Effector memory CD8-positive, alpha-beta T cell (primary cell): ENCODE results near the gene ZDHHC8.

Experiments
- ATAC-seq: fragments of 150-1000 bp; cut with Tn5 transposase; replicated peaks from 2 replicates; pipeline ENCODE4 v1.10.0; 2021; ENCODE audit warnings: mild to moderate bottlenecking, moderate library complexity
- DNase-seq, 3 experiments: peaks; one replicate each; pipeline ENCODE4 v3.0.0; 2021
- H3K27ac Mint-ChIP-seq, 2 donors: one replicate each; pipeline ENCODE4 v1.8.0; 2022; ENCODE audit warnings: mild to moderate bottlenecking in 2 of 2, mixed read lengths in 2 of 2, moderate library complexity in 2 of 2
- H3K27me3 Mint-ChIP-seq, 2 donors: one replicate each; pipeline ENCODE4 v1.8.0; 2022; ENCODE audit warnings: mixed read lengths in 2 of 2
- H3K36me3 Mint-ChIP-seq: one replicate; pipeline ENCODE4 v1.8.0; 2022; ENCODE audit warnings: mild to moderate bottlenecking, moderate library complexity, mixed read lengths; ENCODE audit not compliant: insufficient read depth
- H3K4me1 Mint-ChIP-seq, 2 donors: one replicate each; pipeline ENCODE4 v1.8.0; 2022; ENCODE audit warnings: low read depth in 2 of 2, mixed read lengths in 2 of 2
- H3K4me3 Mint-ChIP-seq, 2 donors: one replicate each; pipeline ENCODE4 v1.8.0; 2022; ENCODE audit warnings: mild to moderate bottlenecking in 2 of 2, mixed read lengths in 2 of 2, moderate library complexity in 2 of 2
- H3K9me3 Mint-ChIP-seq, 2 donors: one replicate each; pipeline ENCODE4 v1.8.0; 2022; ENCODE audit warnings: mixed read lengths in 2 of 2

ZDHHC8 gene

GRCh38 chr22:20186871-20187546, 55.4 kb downstream of the ZDHHC8 start:
- ATAC-seq (no peak), DNase-seq (no peak)
- no peaks in the 10 kb centered on the region for H3K36me3 Mint-ChIP-seq
- no peak overlapping the region for H3K27ac Mint-ChIP-seq
- H3K4me3 Mint-ChIP-seq, result no peak overlapping the region
- H3K9me3 Mint-ChIP-seq, result no peaks in the 10 kb centered on the region
- H3K27me3 Mint-ChIP-seq, result peaks cover 5 to 11% of the 10 kb centered on the region in 2 donors
- peaks cover 0 to 4% of the 10 kb centered on the region in 2 donors for H3K4me1 Mint-ChIP-seq

GRCh38 chr22:20187777-20188566, 56.4 kb downstream of the ZDHHC8 start:
- H3K4me3 Mint-ChIP-seq, result no peak overlapping the region
- no peaks in the 10 kb centered on the region for H3K9me3 Mint-ChIP-seq
- DNase-seq, result no peak

GRCh38 chr22:20188567-20188877, 56.9 kb downstream of the ZDHHC8 start:
- no peak for ATAC-seq
- Mint-ChIP-seq H3K27me3 (peaks cover 0 to under 1% of the 10 kb centered on the region in 2 donors), H3K4me3 (no peak overlapping the region), H3K4me1 (peaks cover 0 to 4% of the 10 kb centered on the region in 2 donors), H3K9me3 (no peaks in the 10 kb centered on the region), H3K36me3 (no peaks in the 10 kb centered on the region), H3K27ac (no peak overlapping the region)
- no peak for DNase-seq

More at GRCh38 chr22:20187777-20188566, 56.4 kb downstream of the ZDHHC8 start:
- Mint-ChIP-seq H3K36me3 (no peaks in the 10 kb centered on the region), H3K27me3 (peaks cover 2 to 6% of the 10 kb centered on the region in 2 donors), H3K27ac (no peak overlapping the region), H3K4me1 (peaks cover 0 to 4% of the 10 kb centered on the region in 2 donors)
- no peak for ATAC-seq

GRCh38 chr22:20191000-20191515, 59.5 kb downstream of the ZDHHC8 start:
- no peaks in the 10 kb centered on the region for H3K36me3 Mint-ChIP-seq
- H3K27me3 Mint-ChIP-seq, result no peaks in the 10 kb centered on the region
- DNase-seq, result no peak
- no peaks in the 10 kb centered on the region for H3K9me3 Mint-ChIP-seq
- H3K27ac Mint-ChIP-seq, result peak overlapping the region in 1 of 2 donors; percentile 57
- no peak for ATAC-seq
- no peak overlapping the region for H3K4me3 Mint-ChIP-seq
- peaks cover 0 to 4% of the 10 kb centered on the region in 2 donors for H3K4me1 Mint-ChIP-seq

GRCh38 chr22:20191803-20192202, 60.2 kb downstream of the ZDHHC8 start:
- Mint-ChIP-seq H3K36me3 (no peaks in the 10 kb centered on the region), H3K4me1 (peaks cover 0 to 4% of the 10 kb centered on the region in 2 donors), H3K9me3 (no peaks in the 10 kb centered on the region), H3K27ac (peak overlapping the region in 1 of 2 donors; percentile 57), H3K4me3 (no peak overlapping the region), H3K27me3 (no peaks in the 10 kb centered on the region)
- ATAC-seq, result no peak
- no peak for DNase-seq

- peaks cover 0 to 4% of the 10 kb centered on the region in 2 donors for H3K4me1 Mint-ChIP-seq
- no peak overlapping the region for H3K4me3 Mint-ChIP-seq
- no peaks in the 10 kb centered on the region for H3K9me3 Mint-ChIP-seq
- ATAC-seq (no peak), DNase-seq (no peak)
- H3K27ac Mint-ChIP-seq, result no peak overlapping the region
- H3K36me3 Mint-ChIP-seq, result no peaks in the 10 kb centered on the region
- no peaks in the 10 kb centered on the region for H3K27me3 Mint-ChIP-seq
These were observed 60.8 kb downstream of the ZDHHC8 start for GRCh38 chr22:20192293-20192971.

- DNase-seq (no peak), ATAC-seq (no peak)
- no peak overlapping the region for H3K27ac Mint-ChIP-seq
- peaks cover 3 to 5% of the 10 kb centered on the region in 2 donors for H3K27me3 Mint-ChIP-seq
- H3K4me1 Mint-ChIP-seq, result peaks cover 0 to 5% of the 10 kb centered on the region in 2 donors
- H3K9me3 Mint-ChIP-seq, result no peaks in the 10 kb centered on the region
- H3K36me3 Mint-ChIP-seq, result no peaks in the 10 kb centered on the region
- no peak overlapping the region for H3K4me3 Mint-ChIP-seq
These were observed 61.6 kb downstream of the ZDHHC8 start for GRCh38 chr22:20192972-20193760.

- peaks cover 8 to 9% of the 10 kb centered on the region in 2 donors for H3K27me3 Mint-ChIP-seq
- H3K4me1 Mint-ChIP-seq, result peaks cover 0 to 6% of the 10 kb centered on the region in 2 donors
- H3K9me3 Mint-ChIP-seq, result no peaks in the 10 kb centered on the region
- H3K36me3 Mint-ChIP-seq, result no peaks in the 10 kb centered on the region
- H3K27ac Mint-ChIP-seq, result no peak overlapping the region
- no peak overlapping the region for H3K4me3 Mint-ChIP-seq
- no peak for ATAC-seq
- no peak for DNase-seq
These were observed 62.3 kb downstream of the ZDHHC8 start for GRCh38 chr22:20193761-20194494.

GRCh38 chr22:20194681-20195593, 63.3 kb downstream of the ZDHHC8 start:
- ATAC-seq, result no peak
- peaks cover 0 to 2% of the 10 kb centered on the region in 2 donors for H3K4me1 Mint-ChIP-seq
- DNase-seq, result no peak
- no peaks in the 10 kb centered on the region for H3K36me3 Mint-ChIP-seq
- H3K27ac Mint-ChIP-seq, result peak overlapping the region in 1 of 2 donors; percentile 13
- H3K4me3 Mint-ChIP-seq, result no peak overlapping the region
- H3K9me3 Mint-ChIP-seq, result no peaks in the 10 kb centered on the region
- H3K27me3 Mint-ChIP-seq, result peaks cover 8 to 9% of the 10 kb centered on the region in 2 donors

- Mint-ChIP-seq H3K4me1 (peaks cover 0 to 2% of the 10 kb centered on the region in 2 donors), H3K4me3 (no peak overlapping the region), H3K27me3 (peaks cover 8 to 9% of the 10 kb centered on the region in 2 donors), H3K9me3 (no peaks in the 10 kb centered on the region), H3K36me3 (no peaks in the 10 kb centered on the region), H3K27ac (peak overlapping the region in 1 of 2 donors; percentile 13)
- DNase-seq (no peak), ATAC-seq (no peak)
These were observed 64.7 kb downstream of the ZDHHC8 start for GRCh38 chr22:20196094-20196842.
